Natural killer cell (primary cell): Measurements from ENCODE around the gene KRTAP21-1. TPM values are rescaled to one million over a fixed set of nuclear protein-coding genes. Genes with fewer than 3 reads are reported as not detected.

Experiments used
- ATAC-seq, 3 donors: fragments of 150-1000 bp in 2 of 3; fragments of 200-7000 bp in 1 of 3; cut with Tn5 transposase; 1 replicate in 1 of 3; 2 replicates in 2 of 3; pipeline ENCODE4 v1.10.0; 2021; ENCODE audit warnings: mild to moderate bottlenecking in 2 of 3, moderate library complexity in 2 of 3
- DNase-seq, 2 donors: peaks; one replicate each; pipeline versions ENCODE4 v3.0.0 to v3.0.0-alpha.2; 2013 to 2021; ENCODE audit warnings: mixed read lengths in 1 of 2
- H3K27ac ChIP-seq: one replicate; pipeline ENCODE4 v1.5.1; 2013; ENCODE audit warnings: mild to moderate bottlenecking, low read length
- H3K27me3 ChIP-seq: one replicate; pipeline ENCODE4 v1.6.1; 2013; ENCODE audit warnings: low read length; ENCODE audit not compliant: control insufficient read depth, insufficient read depth
- H3K36me3 ChIP-seq: one replicate; pipeline ENCODE4 v1.6.1; 2013; ENCODE audit warnings: low read length; ENCODE audit not compliant: control insufficient read depth, insufficient read depth
- H3K4me1 ChIP-seq: one replicate; pipeline ENCODE4 v1.6.1; 2013; ENCODE audit warnings: low read length; ENCODE audit not compliant: control insufficient read depth, insufficient read depth
- H3K4me3 ChIP-seq: one replicate; pipeline ENCODE4 v1.5.1; 2013; ENCODE audit warnings: low read length
- H3K9me3 ChIP-seq: one replicate; pipeline ENCODE4 v1.6.1; 2013; ENCODE audit warnings: low read length; ENCODE audit not compliant: control insufficient read depth, insufficient read depth
- H3K27ac Mint-ChIP-seq, 2 donors: one replicate each; pipeline ENCODE4 v1.8.0; 2022; ENCODE audit warnings: mild to moderate bottlenecking in 2 of 2, mixed read lengths in 2 of 2, moderate library complexity in 1 of 2
- H3K27me3 Mint-ChIP-seq, 2 donors: one replicate each; pipeline ENCODE4 v1.8.0; 2022; ENCODE audit warnings: low read depth in 2 of 2, mixed read lengths in 2 of 2
- H3K36me3 Mint-ChIP-seq: one replicate; pipeline ENCODE4 v1.8.0; 2022; ENCODE audit warnings: mixed read lengths
- H3K4me1 Mint-ChIP-seq, 2 donors: one replicate each; pipeline ENCODE4 v1.8.0; 2022; ENCODE audit warnings: mixed read lengths in 2 of 2
- H3K4me3 Mint-ChIP-seq: one replicate; pipeline ENCODE4 v1.8.0; 2022; ENCODE audit warnings: mild to moderate bottlenecking, moderate library complexity, mixed read lengths
- H3K9me3 Mint-ChIP-seq, 2 donors: one replicate each; pipeline ENCODE4 v1.8.0; 2022; ENCODE audit warnings: mixed read lengths in 2 of 2
- CTCF ChIP-seq: fragments of 200-600 bp; IDR thresholded peaks from one replicate; pipeline ENCODE4 v1.8.0; 2022; ENCODE audit warnings: antibody characterized with exemption
- WGBS: methylation state at CpG from one replicate; pipeline ENCODE4 v1.1.7; 2013; ENCODE audit warnings: missing lambda C conversion rate; ENCODE audit not compliant: insufficient coverage; 5-methylcytosine and 5-hydroxymethylcytosine counted together
- intact Hi-C: fragments of 100-400 bp; cut with micrococcal nuclease; formaldehyde crosslinking; loops from one replicate; pipeline ENCODE4 v1.14.2; 2022
- total RNA-seq, 4 donors: library from RNA; stranded (reverse); fragments of 120-200 nt in 1 of 4; gene quantifications; one replicate each; pipeline versions ENCODE4 v1.2.3 to v1.2.4, GENCODE V29; 2013 to 2022

KRTAP21-1 gene
- total RNA-seq, 3 donors from 2014 or later (not counting 1 experiment from before 2014, with no cell fraction given), result not detected

GRCh38 chr21:30718239-30718909 is 36.9 kb downstream of the KRTAP21-1 start, which contains the start of gene KRTAP21-3:
KRTAP21-3 (minus strand) TSS chr21:30718777; CDS start chr21:30718759, 18 bp downstream.
- no peak within 1 kb of the TSS for H3K27ac Mint-ChIP-seq
- H3K9me3 Mint-ChIP-seq, result peaks cover 9 to 14% of the 10 kb centered on the region in 2 donors
- TF ChIP-seq CTCF, result no peak
- no peaks in the 10 kb centered on the region for H3K4me1 ChIP-seq
- H3K27me3 ChIP-seq, result no peaks in the 10 kb centered on the region
- whole genome bisulfite sequencing, result 71% methylated on average over 2 of the region's 3 CpGs
- intact Hi-C loops, result no loop called here
- no peak within 1 kb of the TSS for H3K4me3 Mint-ChIP-seq
- H3K4me1 Mint-ChIP-seq, result no peaks in the 10 kb centered on the region
- no peak within 1 kb of the TSS for H3K4me3 ChIP-seq
- no peak within 1 kb of the TSS for H3K27ac ChIP-seq
- no peak for DNase-seq
- H3K36me3 ChIP-seq, result no peaks in the 10 kb centered on the region
- H3K27me3 Mint-ChIP-seq, result no peaks in the 10 kb centered on the region
- H3K9me3 ChIP-seq, result no peaks in the 10 kb centered on the region
- ATAC-seq, result no peak
- no peaks in the 10 kb centered on the region for H3K36me3 Mint-ChIP-seq

- Histone ChIP-seq H3K9me3 (no peaks in the 10 kb centered on the region), H3K27me3 (no peaks in the 10 kb centered on the region), H3K4me1 (no peaks in the 10 kb centered on the region), H3K36me3 (no peaks in the 10 kb centered on the region), H3K4me3 (no peak overlapping the region), H3K27ac (no peak overlapping the region)
- Mint-ChIP-seq H3K36me3 (no peaks in the 10 kb centered on the region), H3K9me3 (peaks cover 7 to 12% of the 10 kb centered on the region in 2 donors), H3K27me3 (no peaks in the 10 kb centered on the region), H3K4me1 (no peaks in the 10 kb centered on the region), H3K4me3 (no peak overlapping the region), H3K27ac (no peak overlapping the region)
- DNase-seq (no peak), ATAC-seq (no peak)
- WGBS, result no CpG with 5 or more reads among the region's 2 CpGs
- intact Hi-C loops, result no loop called here
- TF ChIP-seq CTCF, result no peak
Observed at GRCh38 chr21:30717105-30717504, 38.1 kb downstream of the KRTAP21-1 start.

- intact Hi-C loops, result no loop called here
- no peak overlapping the region for H3K27ac Mint-ChIP-seq
- Histone ChIP-seq H3K9me3 (no peaks in the 10 kb centered on the region), H3K4me1 (no peaks in the 10 kb centered on the region), H3K4me3 (no peak overlapping the region), H3K27me3 (no peaks in the 10 kb centered on the region), H3K36me3 (no peaks in the 10 kb centered on the region), H3K27ac (no peak overlapping the region)
- peaks cover 11 to 15% of the 10 kb centered on the region in 2 donors for H3K9me3 Mint-ChIP-seq
- TF ChIP-seq CTCF, result no peak
- H3K27me3 Mint-ChIP-seq, result no peaks in the 10 kb centered on the region
- WGBS, result 100% methylated on average over 2 of the region's 2 CpGs
- ATAC-seq (no peak), DNase-seq (no peak)
- no peaks in the 10 kb centered on the region for H3K4me1 Mint-ChIP-seq
- H3K4me3 Mint-ChIP-seq, result no peak overlapping the region
- H3K36me3 Mint-ChIP-seq, result no peaks in the 10 kb centered on the region
Observed at GRCh38 chr21:30714946-30715345, 40.3 kb downstream of the KRTAP21-1 start.

- Mint-ChIP-seq H3K4me3 (no peak overlapping the region), H3K4me1 (no peaks in the 10 kb centered on the region), H3K36me3 (no peaks in the 10 kb centered on the region), H3K27me3 (no peaks in the 10 kb centered on the region), H3K27ac (no peak overlapping the region), H3K9me3 (peaks cover 13 to 15% of the 10 kb centered on the region in 2 donors)
- no peaks in the 10 kb centered on the region for H3K4me1 ChIP-seq
- H3K4me3 ChIP-seq, result no peak overlapping the region
- ATAC-seq (no peak), DNase-seq (no peak)
- no peaks in the 10 kb centered on the region for H3K27me3 ChIP-seq
- no peak for TF ChIP-seq CTCF
- 90% methylated on average over 3 of the region's 3 CpGs for WGBS
- H3K27ac ChIP-seq, result no peak overlapping the region
- H3K9me3 ChIP-seq, result no peaks in the 10 kb centered on the region
- H3K36me3 ChIP-seq, result no peaks in the 10 kb centered on the region
- intact Hi-C loops, result no loop called here
Observed at GRCh38 chr21:30714456-30714855, 40.8 kb downstream of the KRTAP21-1 start.
